H1 (cell line): ENCODE data around the gene ZNF608. TPM values are rescaled to one million over a fixed set of nuclear protein-coding genes. Genes with fewer than 3 reads are reported as not detected.

Experiments used
- CHD2 ChIP-seq: IDR thresholded peaks from 2 replicates; pipeline ENCODE4 v1.6.1; 2012; ENCODE audit warnings: low read length, improper control_type of control experiment
- CREB1 ChIP-seq: IDR thresholded peaks from 2 replicates; pipeline ENCODE4 v1.6.1; 2012; ENCODE audit warnings: inconsistent platforms
- JUND ChIP-seq: IDR thresholded peaks from 2 replicates; pipeline ENCODE4 v1.6.1; 2011; ENCODE audit warnings: mild to moderate bottlenecking, improper control_type of control experiment, low read length
- KDM1A ChIP-seq: fragments of 200-600, 300-600 bp; sonication (generic); IDR thresholded peaks from 2 replicates; pipeline ENCODE4 v1.7.1; 2016; ENCODE audit warnings: mild to moderate bottlenecking, low read length, borderline replicate concordance
- MAFK ChIP-seq: IDR thresholded peaks from 2 replicates; pipeline ENCODE4 v1.6.1; 2012; ENCODE audit warnings: low read depth, mild to moderate bottlenecking, improper control_type of control experiment, low read length
- RNF2 ChIP-seq: fragments of 200-900, 300-1000 bp; sonication (generic); IDR thresholded peaks from 2 replicates; pipeline ENCODE4 v1.7.1; 2016; ENCODE audit warnings: borderline replicate concordance, low read depth, mild to moderate bottlenecking, antibody characterized with exemption, low read length; ENCODE audit not compliant: poor library complexity, severe bottlenecking; ENCODE audit errors: missing control alignments
- SIX5 ChIP-seq: IDR thresholded peaks from 2 replicates; pipeline ENCODE4 v1.6.1; 2011; ENCODE audit warnings: mild to moderate bottlenecking, low read depth, low read length
- SP2 ChIP-seq: IDR thresholded peaks from 2 replicates; pipeline ENCODE4 v1.6.1; 2012; ENCODE audit warnings: mild to moderate bottlenecking, low read length, inconsistent platforms
- SRF ChIP-seq: IDR thresholded peaks from 2 replicates; pipeline ENCODE4 v1.6.1; 2011; ENCODE audit warnings: mild to moderate bottlenecking, low read depth, low read length, moderate library complexity
- TAF1 ChIP-seq: IDR thresholded peaks from 2 replicates; pipeline ENCODE4 v1.6.1; 2011; ENCODE audit warnings: mild to moderate bottlenecking, low read depth, low read length
- TBP ChIP-seq: IDR thresholded peaks from 2 replicates; pipeline ENCODE4 v1.6.1; 2011; ENCODE audit warnings: low read depth, low read length, improper control_type of control experiment
- polyA plus RNA-seq, 7 experiments: library from polyadenylated mRNA; depleted of rRNA in 3 of 7; stranded (reverse) in 5 of 7; unstranded in 2 of 7; fragments of >200 nt in 5 of 7; fragments of 200-250 nt in 2 of 7; gene quantifications; 1 replicate in 5 of 7; 2 replicates in 1 of 7; 4 replicates in 1 of 7; pipeline versions ENCODE4 v1.2.1 to v1.2.3, GENCODE V29; 2011 to 2013; ENCODE audit warnings: missing spikeins in 2 of 7, mixed read lengths in 2 of 7
- total RNA-seq: library from RNA; stranded (reverse); fragmentation: NEBNext Ultra II Directional; extraction: Animal tissue kit (Norgen Biotek cat#: 25700); gene quantifications from 2 replicates; pipeline ENCODE4 v1.2.1, GENCODE V29; 2021
- TF ChIP-seq, protein P1 (sequence below): fragments of 300-600 bp; sonication (generic); IDR thresholded peaks from 2 replicates; pipeline ENCODE4 v1.7.1; 2012; ENCODE audit warnings: low read length, moderate library complexity, mild to moderate bottlenecking, inconsistent platforms; ENCODE audit not compliant: insufficient replicate concordance
- TF ChIP-seq, protein P2 (sequence below): IDR thresholded peaks from 2 replicates; pipeline ENCODE4 v1.6.1; 2011; ENCODE audit warnings: low read depth, mild to moderate bottlenecking, low read length; ENCODE audit not compliant: insufficient read depth

ZNF608 gene
- total and polyA plus RNA-seq, 2 of the 8 experiments (the other 6 are each of a cell fraction or from before 2014, with no cell fraction given): 17.2 to 40.8 TPM

GRCh38 chr5:124702525-124702924, 43.9 kb downstream of the ZNF608 start (continued):
- TF ChIP-seq, protein P1, sequence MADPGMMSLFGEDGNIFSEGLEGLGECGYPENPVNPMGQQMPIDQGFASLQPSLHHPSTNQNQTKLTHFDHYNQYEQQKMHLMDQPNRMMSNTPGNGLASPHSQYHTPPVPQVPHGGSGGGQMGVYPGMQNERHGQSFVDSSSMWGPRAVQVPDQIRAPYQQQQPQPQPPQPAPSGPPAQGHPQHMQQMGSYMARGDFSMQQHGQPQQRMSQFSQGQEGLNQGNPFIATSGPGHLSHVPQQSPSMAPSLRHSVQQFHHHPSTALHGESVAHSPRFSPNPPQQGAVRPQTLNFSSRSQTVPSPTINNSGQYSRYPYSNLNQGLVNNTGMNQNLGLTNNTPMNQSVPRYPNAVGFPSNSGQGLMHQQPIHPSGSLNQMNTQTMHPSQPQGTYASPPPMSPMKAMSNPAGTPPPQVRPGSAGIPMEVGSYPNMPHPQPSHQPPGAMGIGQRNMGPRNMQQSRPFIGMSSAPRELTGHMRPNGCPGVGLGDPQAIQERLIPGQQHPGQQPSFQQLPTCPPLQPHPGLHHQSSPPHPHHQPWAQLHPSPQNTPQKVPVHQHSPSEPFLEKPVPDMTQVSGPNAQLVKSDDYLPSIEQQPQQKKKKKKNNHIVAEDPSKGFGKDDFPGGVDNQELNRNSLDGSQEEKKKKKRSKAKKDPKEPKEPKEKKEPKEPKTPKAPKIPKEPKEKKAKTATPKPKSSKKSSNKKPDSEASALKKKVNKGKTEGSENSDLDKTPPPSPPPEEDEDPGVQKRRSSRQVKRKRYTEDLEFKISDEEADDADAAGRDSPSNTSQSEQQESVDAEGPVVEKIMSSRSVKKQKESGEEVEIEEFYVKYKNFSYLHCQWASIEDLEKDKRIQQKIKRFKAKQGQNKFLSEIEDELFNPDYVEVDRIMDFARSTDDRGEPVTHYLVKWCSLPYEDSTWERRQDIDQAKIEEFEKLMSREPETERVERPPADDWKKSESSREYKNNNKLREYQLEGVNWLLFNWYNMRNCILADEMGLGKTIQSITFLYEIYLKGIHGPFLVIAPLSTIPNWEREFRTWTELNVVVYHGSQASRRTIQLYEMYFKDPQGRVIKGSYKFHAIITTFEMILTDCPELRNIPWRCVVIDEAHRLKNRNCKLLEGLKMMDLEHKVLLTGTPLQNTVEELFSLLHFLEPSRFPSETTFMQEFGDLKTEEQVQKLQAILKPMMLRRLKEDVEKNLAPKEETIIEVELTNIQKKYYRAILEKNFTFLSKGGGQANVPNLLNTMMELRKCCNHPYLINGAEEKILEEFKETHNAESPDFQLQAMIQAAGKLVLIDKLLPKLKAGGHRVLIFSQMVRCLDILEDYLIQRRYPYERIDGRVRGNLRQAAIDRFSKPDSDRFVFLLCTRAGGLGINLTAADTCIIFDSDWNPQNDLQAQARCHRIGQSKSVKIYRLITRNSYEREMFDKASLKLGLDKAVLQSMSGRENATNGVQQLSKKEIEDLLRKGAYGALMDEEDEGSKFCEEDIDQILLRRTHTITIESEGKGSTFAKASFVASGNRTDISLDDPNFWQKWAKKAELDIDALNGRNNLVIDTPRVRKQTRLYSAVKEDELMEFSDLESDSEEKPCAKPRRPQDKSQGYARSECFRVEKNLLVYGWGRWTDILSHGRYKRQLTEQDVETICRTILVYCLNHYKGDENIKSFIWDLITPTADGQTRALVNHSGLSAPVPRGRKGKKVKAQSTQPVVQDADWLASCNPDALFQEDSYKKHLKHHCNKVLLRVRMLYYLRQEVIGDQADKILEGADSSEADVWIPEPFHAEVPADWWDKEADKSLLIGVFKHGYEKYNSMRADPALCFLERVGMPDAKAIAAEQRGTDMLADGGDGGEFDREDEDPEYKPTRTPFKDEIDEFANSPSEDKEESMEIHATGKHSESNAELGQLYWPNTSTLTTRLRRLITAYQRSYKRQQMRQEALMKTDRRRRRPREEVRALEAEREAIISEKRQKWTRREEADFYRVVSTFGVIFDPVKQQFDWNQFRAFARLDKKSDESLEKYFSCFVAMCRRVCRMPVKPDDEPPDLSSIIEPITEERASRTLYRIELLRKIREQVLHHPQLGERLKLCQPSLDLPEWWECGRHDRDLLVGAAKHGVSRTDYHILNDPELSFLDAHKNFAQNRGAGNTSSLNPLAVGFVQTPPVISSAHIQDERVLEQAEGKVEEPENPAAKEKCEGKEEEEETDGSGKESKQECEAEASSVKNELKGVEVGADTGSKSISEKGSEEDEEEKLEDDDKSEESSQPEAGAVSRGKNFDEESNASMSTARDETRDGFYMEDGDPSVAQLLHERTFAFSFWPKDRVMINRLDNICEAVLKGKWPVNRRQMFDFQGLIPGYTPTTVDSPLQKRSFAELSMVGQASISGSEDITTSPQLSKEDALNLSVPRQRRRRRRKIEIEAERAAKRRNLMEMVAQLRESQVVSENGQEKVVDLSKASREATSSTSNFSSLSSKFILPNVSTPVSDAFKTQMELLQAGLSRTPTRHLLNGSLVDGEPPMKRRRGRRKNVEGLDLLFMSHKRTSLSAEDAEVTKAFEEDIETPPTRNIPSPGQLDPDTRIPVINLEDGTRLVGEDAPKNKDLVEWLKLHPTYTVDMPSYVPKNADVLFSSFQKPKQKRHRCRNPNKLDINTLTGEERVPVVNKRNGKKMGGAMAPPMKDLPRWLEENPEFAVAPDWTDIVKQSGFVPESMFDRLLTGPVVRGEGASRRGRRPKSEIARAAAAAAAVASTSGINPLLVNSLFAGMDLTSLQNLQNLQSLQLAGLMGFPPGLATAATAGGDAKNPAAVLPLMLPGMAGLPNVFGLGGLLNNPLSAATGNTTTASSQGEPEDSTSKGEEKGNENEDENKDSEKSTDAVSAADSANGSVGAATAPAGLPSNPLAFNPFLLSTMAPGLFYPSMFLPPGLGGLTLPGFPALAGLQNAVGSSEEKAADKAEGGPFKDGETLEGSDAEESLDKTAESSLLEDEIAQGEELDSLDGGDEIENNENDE: no peak
- TF ChIP-seq TBP (no peak), KDM1A (no peak), JUND (no peak), MAFK (no peak), CREB1 (no peak), TAF1 (no peak), SIX5 (no peak), SRF (no peak), SP2 (no peak), RNF2 (no peak), CHD2 (no peak)
- TF ChIP-seq, protein P2, sequence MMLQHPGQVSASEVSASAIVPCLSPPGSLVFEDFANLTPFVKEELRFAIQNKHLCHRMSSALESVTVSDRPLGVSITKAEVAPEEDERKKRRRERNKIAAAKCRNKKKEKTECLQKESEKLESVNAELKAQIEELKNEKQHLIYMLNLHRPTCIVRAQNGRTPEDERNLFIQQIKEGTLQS: no peak
